Stimulated activated CD4-positive, alpha-beta T cell treated with anti-CD3 and anti-CD28 coated beads, Interleukin-12 subunit alpha, Interleukin-12 subunit beta, amount 100 ng/mL, for 24 hours (primary cell): Measurements from ENCODE around the gene PSKH1.
A peak's percentile ranks its signal among the peaks of the same experiment; 100 is the strongest.
"Not testable (repeated sequence)": the region's sequence is repeated elsewhere in the genome, so short reads cannot be mapped to it uniquely, and the experiment has no call there.

Source experiments
- DNase-seq, 2 experiments: peaks; one replicate each; pipeline ENCODE4 v3.0.0-alpha.2; 2020; ENCODE audit warnings: low read depth in 2 of 2

The PSKH1 gene

GRCh38 chr16:67924140-67924906 is 31.3 kb downstream of the PSKH1 start:
- DNase-seq = no peak

GRCh38 chr16:67926181-67926750 is 33.2 kb downstream of the PSKH1 start:
- DNase-seq = no peak

DNA sequence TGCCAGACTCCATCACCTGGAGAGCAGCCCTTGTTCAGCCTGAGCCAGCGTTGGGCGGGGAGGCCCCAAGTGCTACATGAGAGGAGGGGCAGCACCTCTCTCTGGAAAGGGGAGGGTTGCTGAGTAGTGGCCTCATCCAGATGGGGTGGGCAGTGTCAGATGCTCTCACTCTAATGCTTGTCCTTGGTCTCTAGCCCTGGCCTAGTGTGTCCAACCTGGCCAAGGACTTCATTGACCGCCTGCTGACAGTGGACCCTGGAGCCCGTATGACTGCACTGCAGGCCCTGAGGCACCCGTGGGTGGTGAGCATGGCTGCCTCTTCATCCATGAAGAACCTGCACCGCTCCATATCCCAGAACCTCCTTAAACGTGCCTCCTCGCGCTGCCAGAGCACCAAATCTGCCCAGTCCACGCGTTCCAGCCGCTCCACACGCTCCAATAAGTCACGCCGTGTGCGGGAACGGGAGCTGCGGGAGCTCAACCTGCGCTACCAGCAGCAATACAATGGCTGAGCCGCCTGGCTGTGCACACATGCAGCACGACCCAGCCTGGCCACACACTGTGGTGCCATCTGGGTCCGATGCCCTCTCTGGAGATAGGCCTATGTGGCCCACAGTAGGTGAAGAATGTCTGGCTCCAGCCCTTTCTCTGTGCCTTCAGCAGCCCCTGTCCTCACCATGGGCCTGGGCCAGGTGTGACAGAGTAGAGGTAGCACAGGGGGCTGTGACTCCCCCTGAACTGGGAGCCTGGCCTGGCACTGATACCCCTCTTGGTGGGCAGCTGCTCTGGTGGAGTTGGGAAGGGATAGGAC is 34.3 kb downstream of the PSKH1 start:
- DNase-seq = no peak

GRCh38 chr16:67928147-67928546 is 35.1 kb downstream of the PSKH1 start:
- DNase-seq = no peak

DNA sequence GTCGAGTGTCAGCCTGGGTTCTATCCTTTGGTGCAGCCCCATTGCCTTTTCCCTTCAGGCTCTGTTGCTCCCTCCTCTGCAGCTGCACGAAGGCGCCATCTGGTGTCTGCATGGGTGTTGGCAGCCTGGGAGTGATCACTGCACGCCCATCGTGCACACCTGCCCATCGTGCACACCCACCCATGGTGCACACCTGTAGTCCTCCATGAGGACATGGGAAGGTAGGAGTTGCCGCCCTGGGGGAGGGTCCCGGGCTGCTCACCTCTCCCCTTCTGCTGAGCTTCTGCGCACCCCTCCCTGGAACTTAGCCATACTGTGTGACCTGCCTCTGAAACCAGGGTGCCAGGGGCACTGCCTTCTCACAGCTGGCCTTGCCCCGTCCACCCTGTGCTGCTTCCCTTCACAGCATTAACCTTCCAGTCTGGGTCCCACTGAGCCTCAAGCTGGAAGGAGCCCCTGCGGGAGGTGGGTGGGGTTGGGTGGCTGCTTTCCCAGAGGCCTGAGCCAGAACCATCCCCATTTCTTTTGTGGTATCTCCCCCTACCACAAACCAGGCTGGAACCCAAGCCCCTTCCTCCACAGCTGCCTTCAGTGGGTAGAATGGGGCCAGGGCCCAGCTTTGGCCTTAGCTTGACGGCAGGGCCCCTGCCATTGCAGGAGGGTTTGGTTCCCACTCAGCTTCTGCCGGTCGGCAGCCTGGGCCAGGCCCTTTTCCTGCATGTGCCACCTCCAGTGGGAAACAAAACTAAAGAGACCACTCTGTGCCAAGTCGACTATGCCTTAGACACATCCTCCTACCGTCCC is 35.7 kb downstream of the PSKH1 start:
- peak; percentile 59 to 69 for DNase-seq

DNA sequence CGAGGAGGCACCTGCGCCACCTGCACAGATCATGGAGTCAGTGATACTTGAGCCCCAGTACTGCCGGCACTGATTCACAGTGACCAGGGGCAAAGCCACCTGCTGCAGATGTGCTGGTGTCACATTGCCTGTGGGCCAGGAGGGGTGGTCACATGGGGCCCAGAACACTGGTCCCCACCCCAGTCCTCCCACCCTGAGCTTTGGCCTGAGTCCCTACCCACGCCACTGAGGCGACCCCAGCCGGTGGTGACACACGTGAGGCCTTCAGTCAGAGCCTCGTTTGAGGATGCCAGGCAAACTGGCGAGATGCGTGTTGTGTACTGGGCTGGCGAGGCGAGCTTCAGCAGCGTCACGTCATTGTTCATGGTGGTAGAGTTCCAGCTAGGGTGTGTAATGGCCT is 37.1 kb downstream of the PSKH1 start:
- DNase-seq = no peak

DNA sequence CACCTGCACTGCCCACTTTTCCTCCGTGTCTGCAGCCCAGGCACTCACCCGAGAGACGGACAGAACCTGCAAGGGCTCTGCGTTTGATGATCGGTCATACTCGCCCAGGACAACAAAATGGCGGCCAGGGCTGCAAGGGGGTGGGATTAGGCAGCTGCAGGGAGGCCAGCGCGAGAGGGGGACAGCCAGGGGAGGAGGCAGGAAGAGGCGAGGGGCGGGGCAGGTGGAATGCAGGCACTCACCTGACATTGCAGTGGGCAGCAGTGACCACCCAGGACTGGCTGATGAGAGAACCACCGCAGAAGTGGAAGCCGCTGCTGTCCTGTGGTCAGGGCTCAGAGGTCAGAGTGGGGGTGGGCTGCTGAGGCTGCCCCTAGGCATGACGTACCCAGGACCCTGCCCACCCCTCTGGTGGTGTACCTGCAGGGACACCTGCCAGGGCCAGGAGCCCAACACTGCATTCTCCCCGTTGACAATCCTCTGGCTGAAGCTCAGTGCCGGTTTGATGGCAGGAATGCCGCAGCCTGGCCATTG is 37.7 kb downstream of the PSKH1 start:
- no peak for DNase-seq

DNA sequence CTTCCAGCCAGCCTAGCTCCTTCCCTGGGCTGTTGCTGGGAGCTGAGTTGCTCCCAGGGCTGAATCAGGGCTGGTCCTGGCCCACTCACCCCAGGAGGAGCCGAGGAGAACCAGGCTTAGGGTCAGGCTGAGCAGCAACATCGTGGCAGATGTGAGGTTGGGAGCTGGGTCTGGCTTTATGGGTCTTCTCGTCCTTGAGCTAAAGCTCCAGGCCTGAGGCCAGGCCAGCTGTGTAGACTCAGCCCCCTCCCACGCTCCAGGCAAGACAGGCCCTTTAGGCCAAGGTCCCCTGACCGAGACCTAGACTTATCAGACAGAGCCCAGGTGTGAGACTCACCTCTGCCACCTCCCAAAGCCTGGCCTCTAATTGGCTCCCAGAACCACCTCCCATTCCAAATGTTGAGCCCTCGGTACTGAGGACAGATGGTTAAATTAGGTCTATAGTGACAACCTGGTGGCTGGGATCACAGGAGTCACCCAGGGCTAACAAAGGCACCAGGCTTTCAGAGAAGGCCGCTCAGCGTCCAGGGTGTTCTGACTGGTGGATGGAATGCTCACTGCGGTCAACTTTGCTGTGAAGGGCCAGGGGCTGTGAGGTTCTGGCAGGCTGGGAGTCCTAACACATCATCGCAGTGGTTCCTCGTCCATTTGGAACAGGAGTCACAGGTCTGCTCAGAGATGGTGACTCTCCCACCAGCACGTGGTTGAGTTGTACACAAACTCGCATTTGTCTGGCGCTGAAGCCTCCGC is 38.8 kb downstream of the PSKH1 start, which contains the start of gene CTRL:
CTRL (minus strand) TSS at position 151 of the 750 bp plus-strand sequence; CDS start at position 141, 10 bp downstream.
- DNase-seq = no peak

DNA sequence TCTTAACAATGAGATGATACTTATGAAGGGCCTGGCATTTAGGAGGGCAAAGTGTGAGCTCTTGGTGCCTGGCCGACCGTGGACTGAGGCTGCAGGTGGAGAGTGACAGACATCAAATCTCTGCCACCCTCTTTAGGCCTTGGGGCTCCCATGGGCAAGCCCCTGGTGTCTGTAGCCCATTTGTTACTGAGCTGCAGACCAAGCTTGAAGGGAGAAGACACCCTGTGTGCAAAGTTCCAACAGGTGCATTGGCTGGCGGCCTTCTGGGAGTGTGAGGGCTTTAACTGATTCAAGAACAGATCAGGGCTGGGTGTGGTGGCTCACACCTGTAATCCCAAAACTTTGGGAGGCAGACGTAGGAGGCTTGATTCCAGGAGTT is 39.4 kb downstream of the PSKH1 start:
- no peak for DNase-seq

- DNase-seq = no peak
Observed at GRCh38 chr16:67933805-67934204, 40.8 kb downstream of the PSKH1 start.

DNA sequence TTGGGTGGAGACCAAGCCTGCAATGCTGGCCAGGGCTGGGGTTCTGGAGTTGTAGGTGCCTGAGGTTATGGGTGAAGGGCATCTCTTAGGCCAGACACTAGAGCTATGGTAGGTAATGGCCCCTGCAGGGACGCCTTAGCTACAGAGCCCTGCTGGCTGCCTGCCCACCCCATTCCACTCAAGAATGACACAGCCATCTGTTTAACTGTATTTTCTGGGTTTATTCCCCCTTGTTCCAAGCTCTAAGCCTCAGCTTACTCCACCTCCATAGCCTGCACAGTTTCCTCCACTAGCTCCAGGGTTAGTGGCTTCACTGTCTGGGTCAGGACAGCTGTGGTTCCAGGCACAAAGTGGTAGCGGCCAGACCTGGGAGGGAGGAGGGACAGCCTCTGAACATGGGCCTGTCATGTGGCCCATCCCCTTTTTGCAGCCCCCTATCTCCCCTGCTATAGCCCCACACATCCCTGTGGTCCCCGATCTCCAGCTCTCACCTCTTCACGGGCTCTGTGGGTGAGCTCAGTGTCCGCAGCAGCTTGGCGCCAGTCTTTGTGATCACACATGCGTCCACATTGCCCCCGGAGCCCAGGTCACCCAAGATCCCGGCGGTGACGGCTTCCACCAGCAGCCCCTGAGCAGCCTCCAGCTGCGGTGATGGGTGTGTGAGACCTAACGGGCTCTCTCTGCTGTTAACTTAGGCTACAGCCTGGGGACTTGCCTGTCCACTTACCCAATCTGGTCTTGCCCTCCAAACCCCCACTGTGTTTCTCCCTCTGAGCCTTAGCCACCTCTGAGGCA is 41.4 kb downstream of the PSKH1 start:
- DNase-seq = no peak

- no peak for DNase-seq
Observed at GRCh38 chr16:67935101-67935401, 42.0 kb downstream of the PSKH1 start.

DNA sequence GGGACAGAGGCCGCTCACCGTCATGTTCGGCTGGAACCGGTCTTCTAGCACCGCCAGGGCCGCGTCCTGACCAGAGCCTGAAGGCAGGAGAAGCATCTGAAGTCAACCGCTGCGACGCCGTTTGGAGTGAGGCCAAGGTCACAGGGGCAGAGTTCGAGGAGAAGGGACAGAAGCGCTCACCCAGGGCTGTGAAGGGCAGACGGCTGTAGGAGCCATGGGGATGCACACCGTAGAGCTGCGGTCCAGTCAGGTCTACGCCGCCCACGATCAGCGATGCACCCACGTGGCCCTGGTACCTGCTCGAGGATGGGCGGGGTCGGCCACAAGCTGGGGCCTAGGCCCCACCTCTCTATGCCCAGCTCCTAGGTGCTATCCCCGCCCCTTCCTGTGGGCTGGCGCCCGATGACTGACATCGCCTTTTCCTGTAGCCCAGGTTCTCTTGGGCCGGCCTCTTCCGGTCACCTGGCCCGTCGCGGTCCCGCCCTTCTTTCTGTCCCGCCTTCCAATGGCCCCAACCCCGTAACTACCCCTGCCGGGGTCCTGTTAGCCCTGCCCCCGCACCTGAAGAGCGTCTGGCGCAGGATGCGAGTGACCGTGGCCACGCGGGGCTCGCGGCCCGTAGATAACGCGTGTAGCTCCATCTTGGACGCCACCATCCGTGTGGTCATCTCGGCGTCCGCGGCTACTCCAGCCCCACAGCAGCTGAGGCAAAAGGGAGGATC is 42.5 kb downstream of the PSKH1 start:
- DNase-seq = peak; percentile 91 to 98

DNA sequence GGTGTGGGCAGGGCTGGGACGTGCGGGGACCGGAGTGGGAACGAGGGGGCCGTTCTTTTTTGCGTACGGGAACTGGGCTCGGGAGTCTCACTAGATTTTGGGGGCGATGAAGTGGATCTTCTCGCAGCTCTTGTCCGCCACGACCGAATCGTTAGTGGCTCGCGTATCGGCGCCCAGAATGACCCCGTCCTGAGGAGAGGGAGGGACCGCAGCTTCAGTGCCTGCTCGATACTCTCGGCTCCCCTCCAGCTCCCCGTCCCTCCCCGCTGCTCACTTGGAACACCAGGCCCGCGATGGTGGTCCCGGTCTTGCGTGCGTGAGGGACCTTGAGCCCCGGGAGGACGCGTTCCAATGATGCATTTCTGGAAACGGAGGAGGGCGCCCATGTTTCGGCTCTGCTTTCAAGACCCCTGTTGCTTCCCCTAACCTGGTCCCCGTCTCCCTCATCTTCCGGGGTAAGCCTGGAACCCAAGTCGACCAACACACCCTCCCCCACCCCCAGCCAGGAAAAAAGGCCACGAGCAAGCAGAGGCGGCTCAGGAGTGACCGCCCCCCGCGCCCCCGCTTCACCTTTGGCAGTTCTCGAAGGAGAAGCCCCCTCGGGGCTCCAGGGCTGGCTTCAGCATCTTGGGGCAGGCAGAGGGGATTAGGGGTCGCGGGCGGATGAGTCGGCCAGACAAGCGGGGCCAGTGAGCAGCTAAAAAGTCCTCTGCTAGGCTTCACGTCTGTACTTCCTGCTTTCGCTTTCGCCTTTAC is 43.2 kb downstream of the PSKH1 start, which contains the start of gene PSMB10:
PSMB10 (minus strand) TSS at position 727 of the 756 bp plus-strand sequence; CDS start at position 626, 101 bp downstream.
- DNase-seq = peak in 1 of 2 experiments; percentile 44

GRCh38 chr16:67936880-67937605 is 44.0 kb downstream of the PSKH1 start:
- DNase-seq = peak; percentile 56 to 67

- not testable (repeated sequence) for DNase-seq
Observed at GRCh38 chr16:67937713-67938112, 44.7 kb downstream of the PSKH1 start.

DNA sequence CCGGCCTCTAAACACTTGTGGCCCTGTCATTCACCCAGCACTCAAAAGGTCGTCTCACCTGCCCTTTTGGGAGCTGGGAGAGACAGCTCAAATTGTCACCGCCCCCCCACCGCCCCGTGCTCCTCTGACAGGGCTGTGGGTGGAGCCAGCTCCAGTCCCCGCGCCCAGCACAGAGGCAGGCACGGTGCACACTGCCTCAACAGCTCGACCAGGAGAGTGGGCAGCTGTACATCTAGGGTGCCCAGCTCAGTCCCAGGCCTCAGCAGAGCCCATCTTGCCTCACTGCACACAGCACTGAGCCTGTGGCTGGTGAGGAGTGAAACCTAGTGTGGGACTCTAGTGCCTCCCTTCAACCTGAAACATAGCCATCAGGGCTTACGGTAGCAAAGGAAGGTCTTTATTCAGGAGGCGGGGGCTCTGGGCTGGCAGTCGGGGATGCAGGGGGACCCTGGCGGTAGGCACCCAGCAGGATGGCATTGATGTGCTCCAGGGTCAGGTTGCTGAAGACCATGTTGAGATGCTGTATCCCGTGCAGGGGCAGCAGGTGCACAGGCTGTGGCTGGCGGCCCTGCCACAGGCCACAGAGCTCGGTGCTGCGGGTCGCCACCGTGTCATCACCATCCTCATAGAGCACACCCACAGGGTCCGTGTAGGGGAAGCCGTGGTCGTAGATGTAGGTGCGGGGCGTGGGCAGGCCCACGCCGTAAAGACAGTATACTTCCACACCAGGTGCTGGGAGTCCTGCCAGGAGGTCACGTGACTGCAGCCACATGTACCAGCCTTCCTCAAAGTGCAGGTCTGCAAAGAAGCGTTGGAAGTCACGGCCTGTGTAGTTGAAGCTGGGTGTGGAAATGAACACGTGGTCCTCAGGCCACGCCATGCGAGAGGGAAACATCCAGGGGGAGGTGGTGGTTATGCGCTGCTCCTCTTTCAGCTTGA is 46.7 kb downstream of the PSKH1 start:
- peak in 1 of 2 experiments; percentile 46 for DNase-seq
